ENCODE measurements around the gene VPS13D. TPM values are rescaled to one million over a fixed set of nuclear protein-coding genes. Genes with fewer than 3 reads are reported as not detected.

The VPS13D gene
- total RNA-seq, 1 experiment from 2014 or later: 29.0 TPM

DNA sequence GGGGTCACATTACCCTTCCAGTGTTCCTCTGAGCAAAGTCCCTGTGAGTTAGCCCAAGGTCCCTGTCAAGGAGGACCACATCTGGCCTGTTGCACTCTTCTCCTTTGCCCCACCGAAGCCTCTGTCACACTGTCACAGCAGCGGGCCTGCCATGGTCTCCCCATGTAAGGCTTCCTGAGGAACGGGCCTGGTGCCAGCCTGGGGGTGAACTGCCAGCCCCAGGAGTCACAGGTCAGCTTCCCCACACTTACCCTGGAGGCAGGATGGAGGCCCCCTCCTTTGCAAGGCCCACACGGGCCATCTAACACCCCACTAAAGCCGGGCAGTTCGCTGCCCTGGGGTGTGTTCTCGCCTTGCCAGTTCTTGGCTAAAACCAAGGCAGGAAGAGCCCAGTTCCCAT, 48.9 kb upstream of the VPS13D start:
- no peak overlapping the region for H3K27ac Mint-ChIP-seq
- CTCF ChIA-PET: interaction anchor here (1.0 to 2.6 kb wide), 2 partner anchors 16 to 19 kb away, joined by 3 to 13 read pairs; no protein-coding TSS in a partner anchor
- no peaks in the 10 kb centered on the region; the same call in 1 of the 2 replicates for H3K9me3 Mint-ChIP-seq
- no peaks in the 10 kb centered on the region; the same call in none of the 2 replicates for H3K27me3 Mint-ChIP-seq (ENCODE audit: low read depth)
- peaks cover 29% of the 10 kb centered on the region for H3K4me1 Mint-ChIP-seq
- ATAC-seq (no peak), DNase-seq (ENCODE audit: low spot score) (no peak)
- TF ChIP-seq ESRRA (CRISPR knock-in tag; IDR thresholded peaks at IDR 0.05; ENCODE audit: borderline replicate concordance): no peak
- TF ChIP-seq IRF1 (CRISPR knock-in tag; IDR thresholded peaks at IDR 0.05): no peak
- TF ChIP-seq SP1 (CRISPR knock-in tag; conservative IDR thresholded peaks at IDR 0.05): no peak
- TF ChIP-seq ZNF425 (CRISPR knock-in tag; conservative IDR thresholded peaks at IDR 0.05): no peak
- no peak for TF ChIP-seq GRHL2 (CRISPR knock-in tag; IDR thresholded peaks at IDR 0.05; ENCODE audit: insufficient replicate concordance, severe bottlenecking)
- no peak for TF ChIP-seq RORB (CRISPR knock-in tag; IDR thresholded peaks at IDR 0.05)
- TF ChIP-seq KAT7 (CRISPR knock-in tag; IDR thresholded peaks at IDR 0.05; ENCODE audit: borderline replicate concordance): no peak
- no peak for TF ChIP-seq MLX (CRISPR knock-in tag; IDR thresholded peaks at IDR 0.05)
- no peak for TF ChIP-seq USF2 (CRISPR knock-in tag; IDR thresholded peaks at IDR 0.05)
- no peak for TF ChIP-seq CREB1 (CRISPR knock-in tag; IDR thresholded peaks at IDR 0.05)
- TF ChIP-seq PRRX2 (CRISPR knock-in tag; IDR thresholded peaks at IDR 0.05): no peak
- no peak for TF ChIP-seq ATF6 (CRISPR knock-in tag; IDR thresholded peaks at IDR 0.05)
- TF ChIP-seq ZNF281 (CRISPR knock-in tag; IDR thresholded peaks at IDR 0.05): no peak
- TF ChIP-seq ZNF232 (CRISPR knock-in tag; IDR thresholded peaks at IDR 0.05): no peak
- TF ChIP-seq CREM (CRISPR knock-in tag; IDR thresholded peaks at IDR 0.05): no peak
- TF ChIP-seq ZNF219 (CRISPR knock-in tag; IDR thresholded peaks at IDR 0.05; ENCODE audit: borderline replicate concordance): no peak
- H3K4me3 Mint-ChIP-seq: no peak overlapping the region
- POLR2A ChIA-PET: no interaction called here
- no peaks in the 10 kb centered on the region for H3K36me3 Mint-ChIP-seq

DNA sequence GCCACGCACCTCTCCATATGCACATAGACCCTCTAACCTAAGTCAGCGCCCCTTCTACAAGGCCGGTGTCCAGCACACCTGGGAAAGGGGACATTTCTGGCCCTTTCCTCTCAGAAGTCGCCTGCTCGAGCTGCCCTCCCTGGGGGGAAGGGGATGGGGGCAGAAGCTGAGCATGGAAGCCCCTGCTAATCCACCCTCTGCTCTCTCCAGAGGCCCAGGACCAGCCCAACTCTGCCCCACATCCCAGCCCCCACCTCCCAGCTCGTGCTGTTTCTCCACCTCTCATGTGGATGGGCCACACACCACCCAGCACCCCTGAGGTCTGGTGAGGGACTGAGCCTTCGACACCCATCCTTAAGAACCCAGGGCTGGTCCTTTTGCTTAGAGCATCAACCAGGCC, 48.3 kb upstream of the VPS13D start:
- H3K27ac Mint-ChIP-seq: no peak overlapping the region
- CTCF ChIA-PET: interaction anchor here (0.7 to 2.6 kb wide), 3 partner anchors 15 to 57 kb away, joined by 3 to 14 read pairs (median 13); no protein-coding TSS in a partner anchor
- POLR2A ChIA-PET: no interaction called here
- TF ChIP-seq TEAD1 (CRISPR knock-in tag; IDR thresholded peaks at IDR 0.05) (no peak), SOX15 (CRISPR knock-in tag; IDR thresholded peaks at IDR 0.05) (no peak), FOXK1 (CRISPR knock-in tag; IDR thresholded peaks at IDR 0.05) (no peak), GTF2I (CRISPR knock-in tag; conservative IDR thresholded peaks at IDR 0.05) (no peak), USF2 (CRISPR knock-in tag; IDR thresholded peaks at IDR 0.05) (no peak), TCF7 (CRISPR knock-in tag; IDR thresholded peaks at IDR 0.05; ENCODE audit: low read depth) (no peak), ZNF219 (CRISPR knock-in tag; IDR thresholded peaks at IDR 0.05; ENCODE audit: borderline replicate concordance) (no peak)
- TF ChIP-seq, protein P1, sequence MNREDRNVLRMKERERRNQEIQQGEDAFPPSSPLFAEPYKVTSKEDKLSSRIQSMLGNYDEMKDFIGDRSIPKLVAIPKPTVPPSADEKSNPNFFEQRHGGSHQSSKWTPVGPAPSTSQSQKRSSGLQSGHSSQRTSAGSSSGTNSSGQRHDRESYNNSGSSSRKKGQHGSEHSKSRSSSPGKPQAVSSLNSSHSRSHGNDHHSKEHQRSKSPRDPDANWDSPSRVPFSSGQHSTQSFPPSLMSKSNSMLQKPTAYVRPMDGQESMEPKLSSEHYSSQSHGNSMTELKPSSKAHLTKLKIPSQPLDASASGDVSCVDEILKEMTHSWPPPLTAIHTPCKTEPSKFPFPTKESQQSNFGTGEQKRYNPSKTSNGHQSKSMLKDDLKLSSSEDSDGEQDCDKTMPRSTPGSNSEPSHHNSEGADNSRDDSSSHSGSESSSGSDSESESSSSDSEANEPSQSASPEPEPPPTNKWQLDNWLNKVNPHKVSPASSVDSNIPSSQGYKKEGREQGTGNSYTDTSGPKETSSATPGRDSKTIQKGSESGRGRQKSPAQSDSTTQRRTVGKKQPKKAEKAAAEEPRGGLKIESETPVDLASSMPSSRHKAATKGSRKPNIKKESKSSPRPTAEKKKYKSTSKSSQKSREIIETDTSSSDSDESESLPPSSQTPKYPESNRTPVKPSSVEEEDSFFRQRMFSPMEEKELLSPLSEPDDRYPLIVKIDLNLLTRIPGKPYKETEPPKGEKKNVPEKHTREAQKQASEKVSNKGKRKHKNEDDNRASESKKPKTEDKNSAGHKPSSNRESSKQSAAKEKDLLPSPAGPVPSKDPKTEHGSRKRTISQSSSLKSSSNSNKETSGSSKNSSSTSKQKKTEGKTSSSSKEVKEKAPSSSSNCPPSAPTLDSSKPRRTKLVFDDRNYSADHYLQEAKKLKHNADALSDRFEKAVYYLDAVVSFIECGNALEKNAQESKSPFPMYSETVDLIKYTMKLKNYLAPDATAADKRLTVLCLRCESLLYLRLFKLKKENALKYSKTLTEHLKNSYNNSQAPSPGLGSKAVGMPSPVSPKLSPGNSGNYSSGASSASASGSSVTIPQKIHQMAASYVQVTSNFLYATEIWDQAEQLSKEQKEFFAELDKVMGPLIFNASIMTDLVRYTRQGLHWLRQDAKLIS (CRISPR knock-in tag; IDR thresholded peaks at IDR 0.05; ENCODE audit: borderline replicate concordance): no peak

More for the DNA sequence above, 48.3 kb upstream of the VPS13D start:
- Mint-ChIP-seq H3K27me3 (ENCODE audit: low read depth) (no peaks in the 10 kb centered on the region; the same call in none of the 2 replicates), H3K4me1 (peaks cover 27% of the 10 kb centered on the region), H3K9me3 (no peaks in the 10 kb centered on the region; the same call in 1 of the 2 replicates), H3K36me3 (no peaks in the 10 kb centered on the region), H3K4me3 (no peak overlapping the region)
- ATAC-seq (no peak), DNase-seq (ENCODE audit: low spot score) (no peak)

Data from WTC11 (cell line).